NCI-H2107 (cell line): ENCODE data around the gene TMEM132E.

Source experiments
- DNase-seq: peaks from one replicate; lab custom pipeline; 2025; lab: John Stamatoyannopoulos, UW

TMEM132E gene

GRCh38 chr17:34601416-34601815 lies 22.0 kb downstream of the TMEM132E start:
- DNase-seq = no peak

GRCh38 chr17:34603974-34604373 lies 24.6 kb downstream of the TMEM132E start:
- DNase-seq = no peak

- DNase-seq = no peak
Measured at GRCh38 chr17:34606763-34607162, 27.4 kb downstream of the TMEM132E start.

GRCh38 chr17:34607917-34608316 lies 28.5 kb downstream of the TMEM132E start:
- DNase-seq = no peak

- DNase-seq = no peak
Measured at GRCh38 chr17:34609210-34609609, 29.8 kb downstream of the TMEM132E start.

- DNase-seq = no peak
Measured at GRCh38 chr17:34610039-34610438, 30.7 kb downstream of the TMEM132E start.

GRCh38 chr17:34610506-34610905 lies 31.1 kb downstream of the TMEM132E start:
- no peak for DNase-seq

GRCh38 chr17:34613064-34614019 lies 34.0 kb downstream of the TMEM132E start:
- DNase-seq = peak; percentile 75

DNA sequence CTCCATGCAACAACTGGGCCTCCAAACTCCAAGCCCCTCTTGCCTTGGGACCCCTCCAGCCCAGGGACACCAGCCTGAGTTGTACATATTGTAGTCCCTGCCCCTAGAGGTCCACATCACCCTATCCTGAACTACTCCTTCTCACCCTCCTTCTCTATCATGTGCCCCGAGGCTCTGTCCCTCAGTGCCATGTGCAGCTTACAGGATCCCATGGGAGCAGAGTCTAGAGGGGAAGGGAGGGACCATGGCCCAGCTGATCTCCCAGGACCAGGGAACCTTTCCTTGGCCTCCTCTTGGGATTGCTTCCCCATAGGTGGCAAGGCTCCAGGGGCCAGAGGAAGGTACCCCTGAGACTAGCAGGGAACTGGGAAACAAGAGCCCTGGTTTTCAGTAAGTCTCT lies 35.3 kb downstream of the TMEM132E start:
- no peak for DNase-seq

- no peak for DNase-seq
Measured at GRCh38 chr17:34615326-34615725, 35.9 kb downstream of the TMEM132E start.

DNA sequence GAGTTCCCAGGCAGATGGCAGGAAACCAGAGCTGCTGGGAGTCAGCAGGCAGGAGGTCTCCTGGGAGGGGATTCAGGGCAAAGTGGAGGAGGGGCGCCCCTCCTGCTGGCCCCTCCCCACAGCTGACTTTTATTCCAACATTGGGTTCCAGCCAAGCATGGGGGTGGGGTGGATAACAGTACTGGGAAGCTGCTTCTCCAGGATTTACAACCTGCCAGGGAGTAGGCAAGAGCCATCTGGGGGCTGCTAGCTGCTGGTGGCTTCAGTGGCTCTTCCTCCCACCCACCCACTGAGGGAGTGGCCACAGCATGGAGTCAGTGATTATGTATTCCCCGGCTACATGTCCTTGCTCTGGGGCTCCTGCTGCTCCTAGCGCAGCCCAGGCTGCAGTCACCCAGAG lies 36.8 kb downstream of the TMEM132E start:
- peak; percentile 79 for DNase-seq

- no peak for DNase-seq
Measured at GRCh38 chr17:34617398-34617797, 38.0 kb downstream of the TMEM132E start.

GRCh38 chr17:34619687-34620217 lies 40.4 kb downstream of the TMEM132E start:
- DNase-seq = peak; percentile 58

DNA sequence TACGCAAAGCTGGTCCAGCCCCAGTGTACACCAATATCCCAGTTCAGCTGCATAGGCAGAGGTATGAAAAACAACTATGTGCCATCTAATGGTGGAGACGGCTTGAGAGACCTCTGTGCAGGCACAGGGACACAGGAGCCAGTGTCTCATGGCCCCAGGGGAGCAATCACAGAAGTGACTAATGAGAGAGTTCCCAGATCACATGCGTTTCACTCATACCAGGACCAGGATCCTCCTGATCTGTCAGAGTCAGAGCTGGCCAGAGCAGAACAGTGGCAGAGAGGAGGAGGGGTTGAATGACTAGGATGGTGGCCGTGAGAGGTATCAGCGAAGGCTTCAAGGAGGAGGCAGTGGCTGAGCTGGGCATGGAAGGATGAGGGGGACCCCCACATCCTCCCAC lies 41.1 kb downstream of the TMEM132E start:
- DNase-seq = no peak

DNA sequence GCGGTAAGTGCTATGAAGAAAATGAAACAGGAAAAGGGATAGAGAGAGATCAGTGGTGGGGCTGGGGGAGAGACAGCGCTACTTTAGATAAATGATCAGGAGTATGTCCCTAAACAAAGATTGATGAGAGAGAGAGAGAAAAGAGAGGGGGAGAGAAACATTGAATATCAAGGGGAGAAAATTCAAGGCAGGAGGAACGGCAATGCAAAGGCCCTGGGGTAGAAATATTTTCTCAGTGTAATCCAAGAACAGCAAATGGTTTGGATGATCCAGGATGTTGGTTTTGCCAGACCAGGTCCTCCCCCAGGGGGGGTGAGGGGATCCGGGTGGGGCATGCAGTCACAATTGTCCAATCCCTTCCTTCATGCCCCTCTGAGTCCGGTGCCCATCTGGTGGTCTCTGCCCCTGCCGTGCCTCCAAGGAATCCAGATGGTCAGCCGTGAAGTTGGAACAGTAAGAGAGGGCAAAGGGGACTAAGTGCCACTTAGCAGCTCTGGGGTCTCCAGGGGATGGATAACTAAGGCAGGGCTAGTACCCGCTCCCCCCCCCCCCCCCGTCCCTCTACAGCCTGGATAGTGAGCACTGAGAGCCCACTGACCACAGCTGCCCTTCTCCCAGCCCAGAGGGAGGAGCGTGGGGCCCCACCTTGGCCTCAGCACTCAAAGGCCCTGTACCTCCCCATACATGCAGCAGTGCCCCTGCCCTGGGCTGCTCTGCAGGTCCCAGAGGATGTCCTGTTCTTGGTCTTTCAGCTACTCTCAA lies 43.7 kb downstream of the TMEM132E start:
- DNase-seq = no peak

- no peak for DNase-seq
Measured at GRCh38 chr17:34623856-34624766, 44.7 kb downstream of the TMEM132E start.

DNA sequence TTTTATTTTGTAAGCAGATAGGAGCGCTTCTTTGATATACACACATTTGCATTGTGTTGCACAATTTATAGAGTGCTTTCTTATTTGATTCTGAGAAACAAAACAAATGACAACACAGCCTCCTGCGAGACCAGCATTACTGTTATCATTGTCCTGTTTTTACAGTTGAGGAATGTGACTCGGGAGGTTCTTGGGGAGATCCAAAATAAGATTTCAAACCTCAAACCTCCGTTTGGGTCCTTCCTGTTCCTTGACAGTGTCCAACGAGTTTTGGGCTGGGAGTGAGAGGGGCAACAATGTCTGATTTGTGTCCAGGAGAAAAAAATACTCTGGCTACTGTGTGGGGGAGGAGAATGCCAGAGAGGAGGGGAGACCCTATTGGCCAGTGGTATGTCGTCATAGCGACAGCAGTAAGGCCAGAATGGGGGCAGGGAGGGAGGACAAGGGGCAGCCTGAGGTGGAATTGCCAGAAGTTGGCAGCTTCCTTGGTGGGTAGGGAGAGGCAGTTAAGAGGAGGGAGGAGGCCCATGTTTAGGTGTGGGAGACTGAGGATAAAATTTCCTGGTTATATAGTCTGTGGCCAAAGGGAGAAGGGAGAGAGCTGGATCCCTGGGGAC lies 45.5 kb downstream of the TMEM132E start:
- DNase-seq = no peak

GRCh38 chr17:34626121-34626681 lies 46.8 kb downstream of the TMEM132E start:
- DNase-seq = no peak

DNA sequence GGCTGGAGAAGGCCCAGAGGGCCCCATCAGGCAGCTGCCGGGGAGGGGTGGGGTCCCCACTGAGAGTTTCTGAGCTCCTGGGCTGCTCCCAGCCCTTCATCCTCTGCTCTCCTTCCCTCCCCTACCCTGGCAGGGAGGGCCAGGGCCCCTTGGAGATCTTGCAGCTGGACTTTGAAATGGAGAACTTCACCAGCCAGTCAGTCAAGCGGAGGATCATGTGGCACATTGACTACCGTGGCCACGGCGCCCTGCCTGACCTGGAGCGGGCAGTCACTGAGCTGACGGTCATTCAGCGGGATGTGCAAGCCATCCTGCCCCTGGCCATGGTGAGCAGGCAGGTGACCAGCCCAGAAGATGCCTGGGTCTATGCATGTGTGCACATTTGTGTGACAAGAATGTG lies 49.5 kb downstream of the TMEM132E start:
- DNase-seq = no peak

DNA sequence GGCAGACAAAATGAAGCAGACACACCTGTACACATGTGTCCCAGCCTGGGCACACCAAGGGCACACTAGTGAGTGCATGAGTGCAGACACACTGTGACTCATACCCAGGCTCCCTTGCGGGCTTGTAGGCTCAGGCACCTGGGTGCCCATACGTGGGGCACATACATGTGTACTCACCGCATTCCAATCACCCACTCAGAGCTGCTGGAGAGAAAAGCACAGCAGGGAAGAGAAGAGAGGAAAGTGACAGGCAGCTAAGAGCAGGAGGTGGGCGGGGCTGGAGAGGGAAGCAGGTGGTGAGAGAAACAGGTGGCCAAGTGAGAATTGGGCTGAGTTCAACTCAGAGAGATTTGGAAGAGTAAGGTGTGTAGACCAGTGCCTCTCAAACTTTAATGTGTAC lies 54.0 kb downstream of the TMEM132E start:
- peak; percentile 92 for DNase-seq

- DNase-seq = no peak
Measured at GRCh38 chr17:34633760-34634159, 54.4 kb downstream of the TMEM132E start.
